ENCODE results near the gene UBXN6. TPM values are rescaled to one million over a fixed set of nuclear protein-coding genes. Genes with fewer than 3 reads are reported as not detected.

UBXN6 gene
- total RNA-seq, 1 donor from 2014 or later: 147 TPM

- H3K4me3 ChIP-seq: no peak overlapping the region
- intact Hi-C loops (cut with DNase I): no loop called here
- no peaks in the 10 kb centered on the region for H3K9me3 ChIP-seq
- H3K27me3 ChIP-seq: no peaks in the 10 kb centered on the region
- no peaks in the 10 kb centered on the region for H3K4me1 ChIP-seq
- H3K27ac ChIP-seq: no peak overlapping the region
- peaks cover 0 to 22% of the 10 kb centered on the region in 2 donors for H3K36me3 ChIP-seq
- no peak for DNase-seq (ENCODE audit: extremely low spot score in 2 of 2)
- TF ChIP-seq POLR2A (IDR thresholded peaks at IDR 0.05) (no peak), POLR2AphosphoS5 (IDR thresholded peaks at IDR 0.05; ENCODE audit: insufficient read depth in 1 of 2, low read depth in 1 of 2) (no peak), CTCF (IDR thresholded peaks at IDR 0.05) (no peak)
Observed at GRCh38 chr19:4504891-4505569, 47.4 kb upstream of the UBXN6 start.

GRCh38 chr19:4504297-4504701, 46.7 kb upstream of the UBXN6 start:
- no peaks in the 10 kb centered on the region for H3K4me1 ChIP-seq
- no peak overlapping the region for H3K4me3 ChIP-seq
- intact Hi-C loops (cut with DNase I): no loop called here
- H3K27ac ChIP-seq: no peak overlapping the region
- no peaks in the 10 kb centered on the region for H3K9me3 ChIP-seq
- no peaks in the 10 kb centered on the region for H3K27me3 ChIP-seq
- TF ChIP-seq CTCF (IDR thresholded peaks at IDR 0.05) (no peak), POLR2AphosphoS5 (IDR thresholded peaks at IDR 0.05; ENCODE audit: insufficient read depth in 1 of 2, low read depth in 1 of 2) (no peak), POLR2A (IDR thresholded peaks at IDR 0.05) (no peak)
- peaks cover 0 to 22% of the 10 kb centered on the region in 2 donors for H3K36me3 ChIP-seq
- DNase-seq (ENCODE audit: extremely low spot score in 2 of 2): no peak

- DNase-seq (ENCODE audit: extremely low spot score in 2 of 2): no peak
- Histone ChIP-seq H3K27ac (no peak overlapping the region), H3K4me3 (no peak overlapping the region), H3K9me3 (no peaks in the 10 kb centered on the region), H3K36me3 (peaks cover 0 to 24% of the 10 kb centered on the region in 2 donors), H3K27me3 (no peaks in the 10 kb centered on the region), H3K4me1 (no peaks in the 10 kb centered on the region)
- TF ChIP-seq POLR2A (IDR thresholded peaks at IDR 0.05) (no peak), POLR2AphosphoS5 (IDR thresholded peaks at IDR 0.05; ENCODE audit: insufficient read depth in 1 of 2, low read depth in 1 of 2) (no peak), CTCF (IDR thresholded peaks at IDR 0.05) (no peak)
- intact Hi-C loops (cut with DNase I): no loop called here
Observed at GRCh38 chr19:4503825-4504170, 46.2 kb upstream of the UBXN6 start.

GRCh38 chr19:4503132-4503824, 45.7 kb upstream of the UBXN6 start:
- no peaks in the 10 kb centered on the region for H3K27me3 ChIP-seq
- H3K9me3 ChIP-seq: no peaks in the 10 kb centered on the region
- TF ChIP-seq POLR2A (IDR thresholded peaks at IDR 0.05) (no peak), POLR2AphosphoS5 (IDR thresholded peaks at IDR 0.05; ENCODE audit: insufficient read depth in 1 of 2, low read depth in 1 of 2) (no peak)
- H3K36me3 ChIP-seq: peaks cover 0 to 29% of the 10 kb centered on the region in 2 donors
- no peaks in the 10 kb centered on the region for H3K4me1 ChIP-seq
- no peak overlapping the region for H3K27ac ChIP-seq
- no peak for DNase-seq (ENCODE audit: extremely low spot score in 2 of 2)
- no peak overlapping the region for H3K4me3 ChIP-seq
- intact Hi-C loops (cut with DNase I): no loop called here

- TF ChIP-seq POLR2AphosphoS5 (IDR thresholded peaks at IDR 0.05; ENCODE audit: insufficient read depth in 1 of 2, low read depth in 1 of 2) (no peak), CTCF (IDR thresholded peaks at IDR 0.05) (no peak), POLR2A (IDR thresholded peaks at IDR 0.05) (no peak)
- Histone ChIP-seq H3K27me3 (no peaks in the 10 kb centered on the region), H3K4me1 (no peaks in the 10 kb centered on the region), H3K36me3 (peaks cover 0 to 37% of the 10 kb centered on the region in 2 donors), H3K27ac (no peak overlapping the region), H3K9me3 (no peaks in the 10 kb centered on the region), H3K4me3 (no peak overlapping the region)
- no peak for DNase-seq (ENCODE audit: extremely low spot score in 2 of 2)
- intact Hi-C loops (cut with DNase I): no loop called here
Observed at GRCh38 chr19:4502282-4503131, 44.9 kb upstream of the UBXN6 start.

Data from vagina (tissue), 2 donors.